CD14-positive monocyte (primary cell): ENCODE results near the gene TP53RK. TPM values are rescaled to one million over a fixed set of nuclear protein-coding genes. Genes with fewer than 3 reads are reported as not detected.

Experiments used
- DNase-seq, 3 donors: peaks; one replicate each; pipeline ENCODE4 v3.0.0-alpha.2; 2011 to 2022
- H2AFZ ChIP-seq: 2 replicates; pipeline ENCODE4 v1.6.0; 2012; ENCODE audit warnings: mild to moderate bottlenecking, low read depth, low read length, inconsistent platforms; ENCODE audit not compliant: insufficient read depth, poor library complexity, severe bottlenecking
- H3K27ac ChIP-seq, 2 donors: 1 replicate in 1 of 2; 2 replicates in 1 of 2; pipeline ENCODE4 v1.5.1; 2012 to 2013; ENCODE audit warnings: low read length in 2 of 2, control low read depth in 1 of 2, inconsistent platforms in 1 of 2, low read depth in 1 of 2, mild to moderate bottlenecking in 1 of 2
- H3K27me3 ChIP-seq, 2 donors: one replicate each; pipeline versions ENCODE4 v1.6.0 to v1.6.1; 2011 to 2013; ENCODE audit warnings: low read length in 2 of 2; ENCODE audit not compliant: control insufficient read depth in 2 of 2, insufficient read depth in 2 of 2
- H3K36me3 ChIP-seq, 2 donors: replicated peaks in 1 of 2; 1 replicate in 1 of 2; 2 replicates in 1 of 2; pipeline versions ENCODE4 v1.5.1 to v1.6.1; 2012 to 2013; ENCODE audit warnings: low read length in 2 of 2, control low read depth in 1 of 2, inconsistent platforms in 1 of 2, mild to moderate bottlenecking in 1 of 2; ENCODE audit not compliant: insufficient read depth in 2 of 2, control insufficient read depth in 1 of 2
- H3K4me1 ChIP-seq, 2 donors: 1 replicate in 1 of 2; 2 replicates in 1 of 2; pipeline versions ENCODE4 v1.5.1 to v1.6.1; 2012 to 2013; ENCODE audit warnings: low read length in 2 of 2, control low read depth in 1 of 2, inconsistent platforms in 1 of 2, mild to moderate bottlenecking in 1 of 2, moderate library complexity in 1 of 2; ENCODE audit not compliant: insufficient read depth in 2 of 2, control insufficient read depth in 1 of 2
- H3K4me2 ChIP-seq: replicated peaks from 2 replicates; pipeline ENCODE3; 2012; ENCODE audit warnings: low read length, moderate library complexity, mild to moderate bottlenecking; ENCODE audit not compliant: poor library complexity, severe bottlenecking; ENCODE audit errors: extremely low read depth
- H3K4me3 ChIP-seq, 3 experiments: fragments of 200-600 bp in 1 of 3; sonication (generic) in 1 of 3; replicated peaks in 1 of 3; 1 replicate in 2 of 3; 2 replicates in 1 of 3; pipeline ENCODE4 v1.5.1; 2011 to 2013; ENCODE audit warnings: low read length in 3 of 3, mild to moderate bottlenecking in 3 of 3, control low read depth in 2 of 3, low read depth in 2 of 3, inconsistent platforms in 1 of 3, moderate library complexity in 1 of 3
- H3K79me2 ChIP-seq: 2 replicates; pipeline ENCODE4 v1.6.0; 2012; ENCODE audit warnings: mild to moderate bottlenecking, control low read depth, inconsistent platforms, low read length, moderate library complexity; ENCODE audit not compliant: insufficient read depth
- H3K9ac ChIP-seq: 2 replicates; pipeline ENCODE4 v1.6.0; 2017; ENCODE audit warnings: low read length, mild to moderate bottlenecking; ENCODE audit not compliant: insufficient read depth, poor library complexity, severe bottlenecking
- H3K9me3 ChIP-seq, 2 donors: replicated peaks in 1 of 2; 1 replicate in 1 of 2; 2 replicates in 1 of 2; pipeline versions ENCODE4 v1.5.1 to v1.6.1; 2012 to 2013; ENCODE audit warnings: low read length in 2 of 2, control low read depth in 1 of 2; ENCODE audit not compliant: control insufficient read depth in 1 of 2, insufficient read depth in 1 of 2
- H4K20me1 ChIP-seq: 2 replicates; pipeline ENCODE4 v1.6.0; 2012; ENCODE audit warnings: mild to moderate bottlenecking, low read length, control low read depth, moderate library complexity; ENCODE audit not compliant: insufficient read depth
- H3K27ac Mint-ChIP-seq, 7 donors: one replicate each; pipeline ENCODE4 v1.8.0; 2020; ENCODE audit warnings: mild to moderate bottlenecking in 7 of 7, mixed read lengths in 7 of 7, moderate library complexity in 6 of 7, inconsistent platforms in 2 of 7
- H3K27me3 Mint-ChIP-seq, 3 donors: one replicate each; pipeline ENCODE4 v1.8.0; 2021 to 2022; ENCODE audit warnings: low read depth in 3 of 3, mild to moderate bottlenecking in 3 of 3, mixed read lengths in 3 of 3, moderate library complexity in 3 of 3, inconsistent platforms in 1 of 3
- H3K36me3 Mint-ChIP-seq, 2 donors: one replicate each; pipeline ENCODE4 v1.8.0; 2020; ENCODE audit warnings: mixed read lengths in 2 of 2, inconsistent platforms in 1 of 2, mild to moderate bottlenecking in 1 of 2
- H3K4me1 Mint-ChIP-seq: one replicate; pipeline ENCODE4 v1.8.0; 2020; ENCODE audit warnings: mild to moderate bottlenecking, mixed read lengths
- H3K4me3 Mint-ChIP-seq, 2 donors: one replicate each; pipeline ENCODE4 v1.8.0; 2020; ENCODE audit warnings: mild to moderate bottlenecking in 2 of 2, mixed read lengths in 2 of 2, moderate library complexity in 1 of 2
- H3K9me3 Mint-ChIP-seq, 7 donors: one replicate each; pipeline ENCODE4 v1.8.0; 2020 to 2022; ENCODE audit warnings: mixed read lengths in 7 of 7, mild to moderate bottlenecking in 6 of 7, moderate library complexity in 6 of 7, inconsistent platforms in 2 of 7
- CTCF ChIP-seq: fragments of 200-600 bp; IDR thresholded peaks from one replicate; pipeline ENCODE4 v1.8.0; 2022; ENCODE audit warnings: antibody characterized with exemption, mild to moderate bottlenecking
- WGBS: methylation state at CpG from one replicate; pipeline ENCODE4 v1.1.5; 2013; ENCODE audit warnings: missing lambda C conversion rate; ENCODE audit not compliant: insufficient coverage; 5-methylcytosine and 5-hydroxymethylcytosine counted together
- intact Hi-C, 2 donors: fragments of 100-400 bp; cut with micrococcal nuclease; formaldehyde crosslinking; loops; one replicate each; pipeline versions ENCODE4 v1.15.0 to v1.15.1; 2023
- polyA plus RNA-seq, 3 donors: library from polyadenylated mRNA; depleted of rRNA in 1 of 3; unstranded in 2 of 3; stranded (reverse) in 1 of 3; fragments of 300-500 nt in 2 of 3; fragments of >200 nt in 1 of 3; fragmentation: Illumina TruSeq in 2 of 3; gene quantifications; 1 replicate in 2 of 3; 2 replicates in 1 of 3; pipeline ENCODE4 v1.2.3, GENCODE V29; 2012 to 2021

TP53RK gene
- polyA plus RNA-seq, 3 donors, result 1.4 to 10.9 (median 9.5) TPM

DNA sequence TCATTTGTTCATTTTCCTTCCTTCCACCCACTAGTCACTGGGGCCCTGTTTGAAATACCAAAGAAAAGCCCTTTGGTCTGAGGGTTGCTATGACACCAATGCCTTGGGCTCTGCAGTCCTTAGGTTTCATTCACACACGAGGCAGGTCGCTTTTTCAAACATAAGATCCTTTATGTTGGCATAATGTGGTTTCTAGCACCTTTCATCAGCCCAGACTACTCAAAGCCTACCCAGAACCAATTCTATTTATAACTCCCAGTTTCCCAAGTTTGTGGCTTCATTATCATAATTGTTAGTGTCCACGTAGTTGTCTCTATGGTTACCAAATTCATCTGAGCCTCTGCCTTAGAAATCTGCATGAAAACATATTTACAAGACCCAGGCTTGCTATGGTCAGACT is 6.6 kb upstream of the TP53RK start:
- peaks cover 10 to 11% of the 10 kb centered on the region in 2 donors for H3K4me1 ChIP-seq
- TF ChIP-seq CTCF, result no peak
- H3K4me3 ChIP-seq, result no peak overlapping the region
- Mint-ChIP-seq H3K27me3 (peaks cover 0 to 3% (median 1%) of the 10 kb centered on the region in 3 donors), H3K4me1 (peaks cover 17% of the 10 kb centered on the region), H3K36me3 (no peaks in the 10 kb centered on the region), H3K9me3 (peaks cover 0 to 6% (median 3%) of the 10 kb centered on the region in 7 donors), H3K4me3 (no peak overlapping the region), H3K27ac (no peak overlapping the region)
- H3K9me3 ChIP-seq, result no peaks in the 10 kb centered on the region
- peak overlapping the region; percentile 37 for H2AFZ ChIP-seq
- H3K79me2 ChIP-seq, result no peaks in the 10 kb centered on the region
- H3K36me3 ChIP-seq, result no peaks in the 10 kb centered on the region
- no CpG with 5 or more reads among the region's 3 CpGs for WGBS
- DNase-seq, result no peak
- no peaks in the 10 kb centered on the region for H4K20me1 ChIP-seq
- intact Hi-C loops, result loop anchor here in 1 of 2 donors (5.0 kb wide), 1 partner anchor 456 kb away; no protein-coding TSS in a partner anchor
- H3K27me3 ChIP-seq, result no peaks in the 10 kb centered on the region
- no peak overlapping the region for H3K27ac ChIP-seq
- H3K4me2 ChIP-seq, result no peak overlapping the region
- H3K9ac ChIP-seq, result no peak overlapping the region

GRCh38 chr20:46694484-46694883 is 5.2 kb upstream of the TP53RK start:
- Mint-ChIP-seq H3K27ac (peak overlapping the region; percentile 28 to 86 (median 73)), H3K27me3 (peaks cover 0 to 1% (median 0%) of the 10 kb centered on the region in 3 donors), H3K9me3 (peaks cover 0 to 3% (median 0%) of the 10 kb centered on the region in 7 donors), H3K36me3 (no peaks in the 10 kb centered on the region), H3K4me3 (no peak overlapping the region), H3K4me1 (peaks cover 26% of the 10 kb centered on the region)
- peak overlapping the region; percentile 7 for H3K4me2 ChIP-seq
- H2AFZ ChIP-seq, result peak overlapping the region; percentile 43
- peaks cover 10 to 18% of the 10 kb centered on the region in 2 donors for H3K4me1 ChIP-seq
- H3K27ac ChIP-seq, result peak overlapping the region; percentile 39 to 67
- DNase-seq, result peak; percentile 56 to 71 (median 70)
- WGBS, result no CpG with 5 or more reads among the region's 2 CpGs
- H3K9me3 ChIP-seq, result no peaks in the 10 kb centered on the region
- no peak overlapping the region for H3K9ac ChIP-seq
- no peaks in the 10 kb centered on the region for H3K79me2 ChIP-seq
- TF ChIP-seq CTCF, result no peak
- no peaks in the 10 kb centered on the region for H3K36me3 ChIP-seq
- peak overlapping the region in 1 of 3 experiments; percentile 11 for H3K4me3 ChIP-seq
- intact Hi-C loops, result no loop called here
- no peaks in the 10 kb centered on the region for H4K20me1 ChIP-seq
- H3K27me3 ChIP-seq, result no peaks in the 10 kb centered on the region
